ENCODE data around the gene RNU2-1.
"Not testable (repeated sequence)": the region's sequence is repeated elsewhere in the genome, so short reads cannot be mapped to it uniquely, and the experiment has no call there.

Gene RNU2-1

DNA sequence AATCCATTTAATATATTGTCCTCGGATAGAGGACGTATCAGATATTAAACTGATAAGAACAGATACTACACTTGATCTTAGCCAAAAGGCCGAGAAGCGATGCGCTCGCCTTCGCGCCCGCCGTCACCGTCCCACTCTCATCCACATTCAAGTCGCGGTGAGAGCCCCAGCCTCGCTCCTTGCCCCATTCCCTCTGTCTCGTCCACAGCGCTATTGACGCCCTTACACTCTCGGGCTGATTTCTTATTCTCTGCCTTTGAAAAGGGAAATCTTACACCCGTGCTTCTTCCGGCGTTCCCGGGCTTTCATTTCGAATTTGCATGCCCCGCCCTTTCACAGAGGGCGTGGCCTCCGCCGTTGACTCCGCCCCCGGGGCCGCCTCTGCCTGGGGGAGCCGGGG, at the start of gene RNU2-1:
TSS of gene RNU2-1 (minus strand) at position 101 of the 400 bp plus-strand sequence.
- not testable (repeated sequence) for DNase-seq (ENCODE audit: low read depth in 2 of 2)

- DNase-seq (ENCODE audit: low read depth in 2 of 2) = not testable (repeated sequence)
These were observed 39.1 kb upstream of the RNU2-1 start for GRCh38 chr17:43272914-43273313.

- DNase-seq (ENCODE audit: low read depth in 2 of 2) = not testable (repeated sequence)
These were observed 38.7 kb upstream of the RNU2-1 start for GRCh38 chr17:43272483-43272882.

DNA sequence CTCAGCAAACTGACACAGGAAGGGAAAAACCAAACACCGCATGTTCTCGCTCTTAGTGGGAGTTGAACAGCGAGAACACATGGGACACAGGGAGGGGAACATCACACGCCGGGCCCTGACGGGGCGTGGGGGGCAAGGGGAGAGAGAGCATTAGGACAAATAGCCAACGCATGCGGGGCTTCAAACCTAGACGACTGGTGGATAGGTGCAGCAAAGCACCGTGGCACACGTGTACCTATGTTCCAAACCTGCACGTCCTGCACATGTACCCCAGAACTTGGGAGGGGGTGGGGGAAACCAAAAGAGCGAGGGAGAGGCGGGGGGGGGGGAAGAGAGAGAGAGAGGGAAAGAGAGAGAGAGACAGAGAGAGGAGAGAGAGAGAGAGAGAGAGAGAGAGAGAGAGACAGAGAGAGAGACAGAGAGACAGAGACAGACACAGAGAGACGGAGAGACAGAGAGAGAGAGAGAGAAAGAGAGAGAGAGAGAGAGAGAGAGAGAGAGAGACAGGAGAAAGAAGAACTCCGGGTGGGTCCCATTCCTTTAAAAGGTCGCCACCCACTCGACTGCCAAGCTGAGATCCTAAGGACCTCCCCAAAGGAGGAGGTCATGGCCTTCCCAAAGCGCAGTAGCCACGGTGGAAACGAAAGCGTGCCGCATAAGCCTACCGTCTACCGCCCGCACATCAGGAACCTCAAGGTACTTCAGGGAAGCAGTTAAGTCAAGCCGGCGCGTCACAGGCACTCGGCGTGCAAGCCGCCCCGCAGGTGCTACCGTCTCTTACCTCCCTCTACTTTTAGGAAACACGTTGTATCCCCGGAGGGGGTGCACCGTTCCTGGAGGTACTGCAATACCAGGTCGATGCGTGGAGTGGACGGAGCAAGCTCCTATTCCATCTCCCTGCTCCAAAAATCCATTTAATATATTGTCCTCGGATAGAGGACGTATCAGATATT, 37.1 kb upstream of the RNU2-1 start:
- DNase-seq (ENCODE audit: low read depth in 2 of 2) = not testable (repeated sequence)

DNA sequence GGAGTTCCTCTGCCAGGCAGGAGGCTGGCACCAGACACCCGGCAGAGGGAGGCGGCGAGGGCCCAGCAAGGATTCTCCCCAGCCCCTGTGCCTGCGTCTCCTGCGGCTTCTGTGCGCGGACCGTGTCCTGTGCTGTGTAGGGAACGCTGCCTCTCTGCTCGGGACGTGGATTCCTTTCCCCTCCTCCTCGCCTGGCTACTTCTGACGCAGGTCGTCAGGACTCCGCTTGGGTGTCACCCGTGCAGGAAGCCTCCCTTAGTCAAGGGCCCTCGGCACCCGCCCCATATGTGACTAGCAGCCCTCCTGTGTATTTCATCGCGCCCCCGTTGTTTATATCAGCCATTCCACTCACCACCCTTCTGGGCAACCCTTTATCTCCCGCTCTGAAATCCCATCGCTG, 12.7 kb upstream of the RNU2-1 start:
- DNase-seq (ENCODE audit: low read depth in 2 of 2) = not testable (repeated sequence)

DNA sequence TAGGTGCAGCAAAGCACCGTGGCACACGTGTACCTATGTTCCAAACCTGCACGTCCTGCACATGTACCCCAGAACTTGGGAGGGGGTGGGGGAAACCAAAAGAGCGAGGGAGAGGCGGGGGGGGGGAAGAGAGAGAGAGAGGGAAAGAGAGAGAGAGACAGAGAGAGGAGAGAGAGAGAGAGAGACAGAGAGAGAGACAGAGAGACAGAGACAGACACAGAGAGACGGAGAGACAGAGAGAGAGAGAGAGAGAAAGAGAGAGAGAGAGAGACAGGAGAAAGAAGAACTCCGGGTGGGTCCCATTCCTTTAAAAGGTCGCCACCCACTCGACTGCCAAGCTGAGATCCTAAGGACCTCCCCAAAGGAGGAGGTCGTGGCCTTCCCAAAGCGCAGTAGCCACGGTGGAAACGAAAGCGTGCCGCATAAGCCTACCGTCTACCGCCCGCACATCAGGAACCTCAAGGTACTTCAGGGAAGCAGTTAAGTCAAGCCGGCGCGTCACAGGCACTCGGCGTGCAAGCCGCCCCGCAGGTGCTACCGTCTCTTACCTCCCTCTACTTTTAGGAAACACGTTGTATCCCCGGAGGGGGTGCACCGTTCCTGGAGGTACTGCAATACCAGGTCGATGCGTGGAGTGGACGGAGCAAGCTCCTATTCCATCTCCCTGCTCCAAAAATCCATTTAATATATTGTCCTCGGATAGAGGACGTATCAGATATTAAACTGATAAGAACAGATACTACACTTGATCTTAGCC, 7.0 kb upstream of the RNU2-1 start:
- DNase-seq (ENCODE audit: low read depth in 2 of 2) = not testable (repeated sequence)

DNA sequence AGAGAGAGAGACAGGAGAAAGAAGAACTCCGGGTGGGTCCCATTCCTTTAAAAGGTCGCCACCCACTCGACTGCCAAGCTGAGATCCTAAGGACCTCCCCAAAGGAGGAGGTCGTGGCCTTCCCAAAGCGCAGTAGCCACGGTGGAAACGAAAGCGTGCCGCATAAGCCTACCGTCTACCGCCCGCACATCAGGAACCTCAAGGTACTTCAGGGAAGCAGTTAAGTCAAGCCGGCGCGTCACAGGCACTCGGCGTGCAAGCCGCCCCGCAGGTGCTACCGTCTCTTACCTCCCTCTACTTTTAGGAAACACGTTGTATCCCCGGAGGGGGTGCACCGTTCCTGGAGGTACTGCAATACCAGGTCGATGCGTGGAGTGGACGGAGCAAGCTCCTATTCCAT, 5.8 kb upstream of the RNU2-1 start:
- not testable (repeated sequence) for DNase-seq (ENCODE audit: low read depth in 2 of 2)

DNA sequence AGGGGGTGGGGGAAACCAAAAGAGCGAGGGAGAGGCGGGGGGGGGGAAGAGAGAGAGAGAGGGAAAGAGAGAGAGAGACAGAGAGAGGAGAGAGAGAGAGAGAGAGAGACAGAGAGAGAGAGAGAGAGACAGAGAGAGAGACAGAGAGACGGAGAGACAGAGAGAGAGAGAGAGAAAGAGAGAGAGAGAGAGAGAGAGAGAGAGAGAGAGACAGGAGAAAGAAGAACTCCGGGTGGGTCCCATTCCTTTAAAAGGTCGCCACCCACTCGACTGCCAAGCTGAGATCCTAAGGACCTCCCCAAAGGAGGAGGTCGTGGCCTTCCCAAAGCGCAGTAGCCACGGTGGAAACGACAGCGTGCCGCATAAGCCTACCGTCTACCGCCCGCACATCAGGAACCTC, 514 bp downstream of the RNU2-1 start:
- DNase-seq (ENCODE audit: low read depth in 2 of 2) = not testable (repeated sequence)

- DNase-seq (ENCODE audit: low read depth in 2 of 2) = not testable (repeated sequence)
These were observed 1.6 kb downstream of the RNU2-1 start for GRCh38 chr17:43232021-43232699.

DNA sequence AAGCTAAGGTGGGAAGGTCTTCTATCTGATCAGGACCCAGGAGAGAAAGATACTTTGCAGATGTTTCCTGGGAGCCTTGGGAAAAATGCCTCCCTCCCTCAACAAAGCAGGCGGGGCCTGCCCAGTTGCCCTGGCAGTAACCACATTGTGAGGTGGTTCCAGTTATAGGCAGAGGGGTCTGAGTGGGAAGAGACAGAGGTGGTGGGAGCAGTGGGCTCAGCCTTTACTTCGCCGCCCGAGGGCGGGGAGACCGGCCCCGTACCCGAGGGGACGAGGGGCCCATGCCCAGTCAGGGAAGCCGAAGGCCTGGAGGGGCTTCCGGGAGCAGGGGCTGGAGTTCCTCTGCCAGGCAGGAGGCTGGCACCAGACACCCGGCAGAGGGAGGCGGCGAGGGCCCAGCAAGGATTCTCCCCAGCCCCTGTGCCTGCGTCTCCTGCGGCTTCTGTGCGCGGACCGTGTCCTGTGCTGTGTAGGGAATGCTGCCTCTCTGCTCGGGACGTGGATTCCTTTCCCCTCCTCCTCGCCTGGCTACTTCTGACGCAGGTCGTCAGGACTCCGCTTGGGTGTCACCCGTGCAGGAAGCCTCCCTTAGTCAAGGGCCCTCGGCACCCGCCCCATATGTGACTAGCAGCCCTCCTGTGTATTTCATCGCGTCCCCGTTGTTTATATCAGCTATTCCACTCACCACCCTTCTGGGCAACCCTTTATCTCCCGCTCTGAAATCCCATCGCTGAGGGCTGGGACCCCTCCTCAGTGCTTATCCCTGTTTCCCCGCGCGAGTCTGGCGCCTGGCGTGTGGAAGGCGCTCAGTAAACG, 2.4 kb downstream of the RNU2-1 start:
- DNase-seq (ENCODE audit: low read depth in 2 of 2) = not testable (repeated sequence)

DNA sequence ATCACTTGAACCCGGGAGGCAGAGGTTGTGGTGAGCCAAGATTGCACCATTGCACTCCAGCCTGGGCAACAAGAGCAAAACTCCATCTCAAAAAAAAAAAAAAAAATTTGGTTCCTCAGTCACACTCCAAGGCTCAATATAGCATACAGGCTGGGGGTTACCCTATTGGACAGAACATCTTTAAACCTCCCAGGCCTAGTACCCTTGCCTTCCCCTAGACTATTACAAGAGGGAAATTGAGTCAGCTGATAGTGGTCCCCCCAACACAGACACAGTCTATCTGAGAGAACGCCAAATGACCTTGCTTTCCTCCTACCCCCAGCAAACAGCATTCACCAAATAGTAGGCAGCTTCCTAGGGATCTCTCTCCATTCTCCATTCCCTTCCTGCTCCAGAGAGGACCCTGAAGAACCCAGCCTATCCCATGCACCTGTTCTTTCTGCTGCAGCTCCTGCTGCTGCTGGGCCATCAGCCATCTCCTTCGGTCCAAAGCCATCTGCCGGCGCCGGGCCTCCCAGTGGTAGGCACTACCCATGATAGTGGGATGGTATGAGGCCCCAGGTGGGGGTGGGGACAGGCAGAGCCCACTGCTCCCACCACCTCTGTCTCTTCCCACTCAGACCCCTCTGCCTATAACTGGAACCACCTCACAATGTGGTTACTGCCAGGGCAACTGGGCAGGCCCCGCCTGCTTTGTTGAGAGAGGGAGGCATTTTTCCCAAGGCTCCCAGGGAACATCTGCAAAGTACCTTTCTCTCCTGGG, 5.6 kb downstream of the RNU2-1 start, which contains the start of gene CCDC200:
TSS of gene CCDC200 (minus strand) at position 604 of the 763 bp plus-strand sequence. CDS start at position 535, 69 bp downstream.
- DNase-seq (ENCODE audit: low read depth in 2 of 2) = not testable (repeated sequence)

GRCh38 chr17:43226393-43226792, 7.4 kb downstream of the RNU2-1 start:
- no peak for DNase-seq (ENCODE audit: low read depth in 2 of 2)

DNA sequence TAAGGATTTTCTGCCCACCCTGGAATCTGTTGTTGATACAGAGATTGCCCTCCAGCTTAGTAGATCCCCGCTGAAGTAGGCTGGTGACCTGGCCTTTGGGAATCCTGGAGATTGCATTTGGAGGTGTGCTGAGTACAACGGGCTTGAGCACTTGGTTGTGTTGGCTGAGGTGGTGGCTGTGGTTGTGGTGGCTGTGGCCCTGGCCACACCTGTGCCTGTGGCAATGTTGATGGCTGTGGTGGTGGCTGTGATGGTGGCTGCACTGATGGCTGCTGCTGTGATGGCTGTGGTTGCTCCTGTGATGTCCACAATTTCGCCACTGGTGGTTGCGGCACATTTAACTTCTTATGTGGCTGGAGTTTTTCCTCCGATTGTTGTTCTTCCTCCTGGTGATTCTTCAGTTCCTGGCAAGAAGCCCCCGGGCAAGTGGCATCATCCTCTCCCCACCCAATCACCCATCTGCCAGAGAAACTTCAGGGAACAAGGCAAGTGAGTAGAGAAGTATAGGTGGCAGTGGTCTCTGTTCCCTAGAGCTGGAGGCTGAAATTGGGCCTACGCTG, 9.6 kb downstream of the RNU2-1 start:
- DNase-seq (ENCODE audit: low read depth in 2 of 2) = no peak

DNA sequence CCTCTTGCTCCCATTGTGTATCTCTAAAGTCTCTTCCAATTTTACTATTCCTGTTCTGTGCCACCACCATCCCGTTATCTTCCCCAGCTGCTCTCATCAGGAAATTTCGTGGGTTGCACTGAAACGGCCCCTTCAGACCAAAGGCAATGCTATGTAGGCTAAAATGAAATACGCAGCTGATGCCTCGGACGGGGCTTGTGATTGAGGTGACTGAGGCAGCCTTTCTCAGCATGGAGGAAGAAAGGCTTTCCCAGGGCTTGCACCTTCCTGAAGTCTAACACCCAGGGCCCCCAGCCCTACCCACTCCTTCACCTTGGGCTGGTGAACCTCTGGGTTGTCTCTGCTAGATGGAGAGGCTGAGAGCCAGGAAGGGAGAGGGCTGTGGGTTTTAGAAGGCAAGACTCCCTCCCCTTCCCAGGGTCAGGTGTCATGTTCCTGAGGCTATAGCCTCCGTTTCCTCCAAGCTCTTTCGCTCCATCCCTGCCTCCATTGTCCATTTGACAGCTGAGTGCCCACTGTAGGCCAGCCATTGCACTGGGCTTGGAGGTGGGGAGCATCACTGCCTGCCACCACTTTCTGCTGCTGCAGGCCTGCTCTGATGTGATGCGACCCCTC, 13.2 kb downstream of the RNU2-1 start:
- no peak for DNase-seq (ENCODE audit: low read depth in 2 of 2)

DNA sequence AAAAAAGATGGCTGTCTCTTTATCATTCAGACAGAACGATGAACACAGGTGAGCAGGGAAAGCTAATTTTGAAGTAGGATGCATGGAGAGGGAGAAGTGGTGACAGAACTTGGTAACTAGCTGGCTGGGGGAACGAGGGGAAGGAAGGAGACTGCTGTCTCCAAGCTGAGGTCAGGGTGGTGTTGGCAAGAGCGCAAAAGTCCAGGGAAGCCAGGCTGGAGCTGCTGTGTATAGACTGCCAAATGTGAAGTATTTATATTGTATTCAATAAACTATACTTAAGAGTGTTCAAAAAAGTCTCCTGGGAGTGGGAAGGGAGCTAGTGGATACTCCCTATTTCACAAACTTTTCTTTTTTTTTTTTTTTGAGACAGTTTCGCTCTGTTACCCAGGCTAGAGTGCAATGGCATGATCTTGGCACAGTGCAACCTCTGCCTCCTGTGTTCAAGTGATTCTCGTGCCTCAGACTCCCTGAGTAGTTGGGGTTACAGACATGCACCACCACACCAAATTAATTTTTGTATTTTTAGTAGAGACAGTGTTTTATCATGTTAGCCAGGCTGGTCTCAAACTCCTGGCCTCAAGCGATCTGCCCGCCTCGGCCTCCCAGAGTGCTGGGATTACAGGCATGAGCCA, 13.9 kb downstream of the RNU2-1 start:
- no peak for DNase-seq (ENCODE audit: low read depth in 2 of 2)

DNA sequence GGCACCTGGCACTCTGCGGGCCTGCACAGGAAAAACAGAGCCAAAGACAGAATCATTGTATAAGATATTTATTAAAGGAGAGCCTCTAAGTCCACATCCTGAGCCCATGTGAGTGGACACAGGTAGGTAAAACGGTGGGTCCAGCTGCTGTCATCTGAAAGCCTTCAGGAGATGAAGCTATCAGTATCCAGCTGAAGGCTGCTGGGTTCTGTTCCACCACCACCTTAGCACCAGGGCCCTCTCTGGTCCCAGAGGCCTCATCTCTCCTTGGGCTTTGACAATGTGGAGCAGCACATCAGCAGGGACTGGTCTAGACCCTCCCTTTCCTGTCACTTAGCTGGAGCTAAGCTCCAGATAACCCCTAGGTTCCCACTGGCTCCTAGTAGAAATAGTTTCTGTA, 14.8 kb downstream of the RNU2-1 start:
- no peak for DNase-seq (ENCODE audit: low read depth in 2 of 2)

GRCh38 chr17:43217614-43218087, 16.1 kb downstream of the RNU2-1 start:
- DNase-seq (ENCODE audit: low read depth in 2 of 2) = no peak

DNA sequence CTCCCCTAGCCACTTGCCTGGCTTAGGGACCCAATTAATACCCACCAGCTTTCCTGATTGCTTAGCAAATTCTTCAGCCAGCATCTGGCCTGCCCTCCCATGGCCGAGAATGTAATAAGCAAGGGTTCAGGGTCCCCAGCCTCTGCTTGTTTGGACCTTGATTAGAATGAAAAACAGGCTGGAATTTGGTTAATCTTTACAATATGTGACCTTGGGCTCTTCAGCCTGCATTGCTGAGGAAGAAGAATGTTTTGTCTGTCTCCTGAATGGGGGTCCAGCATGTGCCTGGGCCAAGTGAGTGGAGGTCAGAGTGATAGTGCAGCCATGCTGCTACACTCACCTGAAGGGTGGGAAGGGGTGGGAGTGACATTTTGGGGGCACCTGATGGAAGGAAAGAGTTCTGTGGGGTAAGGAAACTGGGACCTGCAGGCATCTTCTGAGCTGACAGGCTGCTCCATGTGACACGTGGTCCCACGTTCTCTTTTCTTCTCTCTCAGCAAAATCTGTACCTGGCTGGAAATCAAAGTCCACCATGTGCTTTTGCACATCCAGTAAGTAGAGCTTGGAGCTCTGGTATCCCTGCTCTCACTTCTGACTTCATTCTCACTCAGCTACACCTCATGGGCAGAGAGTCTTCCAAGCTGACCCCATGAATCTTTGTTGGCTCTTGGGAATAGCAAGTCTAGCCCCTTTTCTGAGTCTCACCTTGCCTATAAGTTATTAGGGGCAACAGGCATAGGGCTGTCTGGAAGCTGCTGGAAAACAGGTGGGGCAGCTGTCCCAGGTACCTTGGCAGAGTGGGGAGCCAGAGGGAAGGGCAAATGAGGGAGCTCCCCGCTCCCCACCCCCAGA, 16.8 kb downstream of the RNU2-1 start:
- no peak for DNase-seq (ENCODE audit: low read depth in 2 of 2)
